Cardiac muscle cell (in vitro differentiated cells and primary cell): ENCODE data around the gene HS6ST2. TPM values are rescaled to one million over a fixed set of nuclear protein-coding genes. Genes with fewer than 3 reads are reported as not detected.
"Not testable (repeated sequence)": the region's sequence is repeated elsewhere in the genome, so short reads cannot be mapped to it uniquely, and the experiment has no call there.

Source experiments
- DNase-seq, 2 donors: peaks; one replicate each; pipeline versions ENCODE4 v3.0.0 to v3.0.0-alpha.2; 2010 to 2017; ENCODE audit warnings: low read depth in 1 of 2, low spot score in 1 of 2
- H3K27ac ChIP-seq: fragments of 200-600 bp; sonication (generic); 2 replicates; pipeline ENCODE4 v1.5.1; 2016
- H3K27me3 ChIP-seq: fragments of 200-600 bp; sonication (generic); 2 replicates; pipeline ENCODE4 v1.6.0; 2016; ENCODE audit warnings: control low read depth
- H3K36me3 ChIP-seq: fragments of 200-600 bp; sonication (generic); 2 replicates; pipeline ENCODE4 v1.5.1; 2016; ENCODE audit warnings: control low read depth
- H3K4me1 ChIP-seq: fragments of 200-600 bp; sonication (generic); 2 replicates; pipeline ENCODE4 v1.8.1; 2017; ENCODE audit warnings: low read depth, mild to moderate bottlenecking, mixed run types
- H3K4me3 ChIP-seq: fragments of 200-600 bp; sonication (generic); 2 replicates; pipeline ENCODE4 v1.5.1; 2016; ENCODE audit warnings: mild to moderate bottlenecking
- H3K9me3 ChIP-seq: fragments of 200-600 bp; sonication (generic); 2 replicates; pipeline ENCODE4 v1.5.1; 2017; ENCODE audit warnings: low read depth, mild to moderate bottlenecking, control low read depth
- polyA plus RNA-seq: library from polyadenylated mRNA; unstranded; fragments of >200 nt; fragmentation: Nextera tagmentation; extraction: Ambion mirVana; gene quantifications from 2 replicates; pipeline ENCODE4 v1.2.1, GENCODE V29; 2016
- total RNA-seq: library from RNA; depleted of rRNA; stranded (reverse); fragments of >200 nt; gene quantifications from 2 replicates; pipeline ENCODE4 v1.2.3, GENCODE V29; 2016
- TF ChIP-seq, protein P1 (sequence below): IDR thresholded peaks from 2 replicates; pipeline ENCODE4 v1.5.1; 2012; ENCODE audit warnings: low read depth, mild to moderate bottlenecking, low read length

HS6ST2 gene
- total and polyA plus RNA-seq, 2 experiments from 2014 or later = 15.5 to 27.1 TPM

- Histone ChIP-seq H3K27me3 (peaks cover 25% of the 10 kb centered on the region), H3K9me3 (no peaks in the 10 kb centered on the region), H3K36me3 (no peaks in the 10 kb centered on the region), H3K4me3 (no peak overlapping the region), H3K27ac (no peak overlapping the region), H3K4me1 (no peaks in the 10 kb centered on the region)
- TF ChIP-seq, protein P1, sequence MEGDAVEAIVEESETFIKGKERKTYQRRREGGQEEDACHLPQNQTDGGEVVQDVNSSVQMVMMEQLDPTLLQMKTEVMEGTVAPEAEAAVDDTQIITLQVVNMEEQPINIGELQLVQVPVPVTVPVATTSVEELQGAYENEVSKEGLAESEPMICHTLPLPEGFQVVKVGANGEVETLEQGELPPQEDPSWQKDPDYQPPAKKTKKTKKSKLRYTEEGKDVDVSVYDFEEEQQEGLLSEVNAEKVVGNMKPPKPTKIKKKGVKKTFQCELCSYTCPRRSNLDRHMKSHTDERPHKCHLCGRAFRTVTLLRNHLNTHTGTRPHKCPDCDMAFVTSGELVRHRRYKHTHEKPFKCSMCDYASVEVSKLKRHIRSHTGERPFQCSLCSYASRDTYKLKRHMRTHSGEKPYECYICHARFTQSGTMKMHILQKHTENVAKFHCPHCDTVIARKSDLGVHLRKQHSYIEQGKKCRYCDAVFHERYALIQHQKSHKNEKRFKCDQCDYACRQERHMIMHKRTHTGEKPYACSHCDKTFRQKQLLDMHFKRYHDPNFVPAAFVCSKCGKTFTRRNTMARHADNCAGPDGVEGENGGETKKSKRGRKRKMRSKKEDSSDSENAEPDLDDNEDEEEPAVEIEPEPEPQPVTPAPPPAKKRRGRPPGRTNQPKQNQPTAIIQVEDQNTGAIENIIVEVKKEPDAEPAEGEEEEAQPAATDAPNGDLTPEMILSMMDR = no peak
- DNase-seq = no peak
Measured at GRCh38 chrX:132954323-132954722, 4.1 kb downstream of the HS6ST2 start.

DNA sequence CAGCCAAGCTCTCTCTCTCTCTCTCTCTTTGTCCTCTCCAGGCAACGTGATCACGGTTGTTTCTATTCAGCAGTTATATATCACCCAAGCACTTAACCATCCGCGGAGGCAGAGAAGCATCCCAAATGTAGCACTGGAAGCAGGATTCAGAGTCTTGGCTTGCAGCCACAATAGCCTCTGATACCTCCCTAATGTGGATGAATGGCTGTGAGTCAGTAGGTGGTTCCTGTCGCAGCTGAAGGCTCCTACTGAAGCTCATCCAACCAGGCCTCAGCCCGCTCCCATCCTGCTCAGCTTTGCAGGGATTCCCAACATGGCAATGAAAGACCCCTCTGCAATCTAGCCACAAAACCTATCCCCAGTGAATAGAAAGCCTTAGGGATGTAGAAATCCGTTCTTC is 5.1 kb downstream of the HS6ST2 start:
- TF ChIP-seq, protein P1 = no peak
- no peak overlapping the region for H3K4me3 ChIP-seq
- no peaks in the 10 kb centered on the region for H3K9me3 ChIP-seq
- H3K27me3 ChIP-seq = peaks cover 16% of the 10 kb centered on the region
- no peaks in the 10 kb centered on the region for H3K4me1 ChIP-seq
- DNase-seq = no peak
- no peaks in the 10 kb centered on the region for H3K36me3 ChIP-seq
- H3K27ac ChIP-seq = no peak overlapping the region

DNA sequence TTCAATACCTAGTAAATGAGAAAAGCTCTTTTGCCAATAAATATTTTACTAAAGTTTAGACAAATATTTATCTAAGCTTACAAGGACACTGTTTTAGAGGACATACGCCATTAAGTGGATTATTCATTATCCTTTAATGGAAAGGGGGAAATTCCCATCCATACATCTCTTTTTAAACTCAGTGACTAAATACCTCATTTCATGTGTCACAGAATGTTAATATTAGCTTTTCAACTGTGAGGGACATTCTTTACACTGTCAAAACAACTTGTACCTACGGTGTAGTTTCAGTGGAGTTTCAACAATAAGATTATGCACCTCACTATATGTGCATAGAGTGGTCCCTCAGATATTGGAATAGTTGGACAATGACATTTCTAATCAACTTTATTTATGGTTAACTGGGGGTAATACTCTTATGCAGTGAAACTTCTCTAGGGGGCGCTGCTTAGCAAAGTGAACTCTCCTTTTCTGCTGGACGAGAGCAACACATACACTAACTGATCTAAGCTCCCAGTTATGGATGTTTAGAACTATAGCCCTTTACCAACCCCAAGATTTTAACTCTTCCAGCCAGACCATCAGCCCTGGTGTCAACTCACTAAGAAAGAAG is 9.7 kb downstream of the HS6ST2 start:
- no peaks in the 10 kb centered on the region for H3K27me3 ChIP-seq
- H3K27ac ChIP-seq = no peak overlapping the region
- DNase-seq = peak in 1 of 2 donors; percentile 64
- no peaks in the 10 kb centered on the region for H3K9me3 ChIP-seq
- H3K36me3 ChIP-seq = no peaks in the 10 kb centered on the region
- TF ChIP-seq, protein P1 = peak; percentile 11
- no peak overlapping the region for H3K4me3 ChIP-seq
- no peaks in the 10 kb centered on the region for H3K4me1 ChIP-seq

DNA sequence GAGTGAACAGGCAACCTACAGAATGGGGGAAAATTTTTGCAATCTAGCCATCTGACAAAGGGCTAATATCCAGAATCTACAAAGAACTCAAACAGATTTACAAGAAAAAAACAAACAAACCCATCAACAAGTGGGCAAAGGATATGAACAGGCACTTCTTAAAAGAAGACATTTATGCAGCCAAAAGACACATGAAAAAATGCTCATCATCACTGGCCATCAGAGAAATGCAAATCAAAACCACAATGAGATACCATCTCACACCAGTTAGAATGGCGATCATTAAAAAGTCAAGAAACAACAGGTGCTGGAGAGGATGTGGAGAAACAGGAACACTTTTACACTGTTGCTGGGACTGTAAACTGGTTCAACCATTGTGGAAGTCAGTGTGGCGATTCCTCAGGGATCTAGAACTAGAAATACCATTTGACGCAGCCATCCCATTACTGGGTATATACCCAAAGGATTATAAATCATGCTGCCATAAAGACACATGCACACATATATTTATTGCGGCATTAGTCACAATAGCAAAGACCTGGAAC is 13.3 kb downstream of the HS6ST2 start:
- not testable (repeated sequence) for H3K36me3 ChIP-seq, H3K9me3 ChIP-seq, H3K4me1 ChIP-seq, H3K4me3 ChIP-seq, H3K27me3 ChIP-seq, H3K27ac ChIP-seq, DNase-seq

- Histone ChIP-seq H3K27me3 (no peaks in the 10 kb centered on the region), H3K9me3 (no peaks in the 10 kb centered on the region), H3K36me3 (no peaks in the 10 kb centered on the region), H3K4me1 (peaks cover 10% of the 10 kb centered on the region), H3K4me3 (no peak overlapping the region), H3K27ac (no peak overlapping the region)
- TF ChIP-seq, protein P1 = no peak
- DNase-seq = peak in 1 of 2 donors; percentile 31
Measured at GRCh38 chrX:132940727-132941327, 17.6 kb downstream of the HS6ST2 start.

DNA sequence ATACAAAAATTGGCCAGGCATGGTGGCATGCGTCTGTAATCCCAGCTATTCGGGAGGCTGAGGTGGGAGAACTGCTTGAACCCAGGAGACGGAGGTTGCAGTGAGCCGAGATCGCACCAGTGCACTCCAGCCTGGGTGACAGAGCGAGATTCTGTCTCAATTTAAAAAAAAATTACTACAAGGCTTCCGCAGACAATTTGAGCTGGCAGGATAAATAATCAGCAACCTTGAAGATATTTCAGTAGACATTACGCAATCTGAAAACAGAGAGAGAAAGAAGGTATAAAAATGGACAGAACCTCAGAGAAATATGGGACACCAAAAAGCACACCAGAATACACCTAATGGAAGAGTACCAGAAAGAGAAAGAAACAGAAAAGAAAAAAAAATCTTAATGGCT is 25.3 kb downstream of the HS6ST2 start:
- H3K36me3 ChIP-seq = no peaks in the 10 kb centered on the region
- no peaks in the 10 kb centered on the region for H3K4me1 ChIP-seq
- DNase-seq = no peak
- TF ChIP-seq, protein P1 = no peak
- no peaks in the 10 kb centered on the region for H3K9me3 ChIP-seq
- H3K27me3 ChIP-seq = no peaks in the 10 kb centered on the region
- H3K27ac ChIP-seq = no peak overlapping the region
- no peak overlapping the region for H3K4me3 ChIP-seq
